Endothelial cell of umbilical vein (primary cell): ENCODE measurements around the gene PRKCB.

Source experiments
- EZH2 ChIP-seq: IDR thresholded peaks from 2 replicates; pipeline ENCODE4 v1.6.1; 2012; ENCODE audit warnings: borderline replicate concordance, low read depth, mild to moderate bottlenecking, moderate library complexity, low read length, inconsistent platforms; ENCODE audit not compliant: severe bottlenecking
- FOS ChIP-seq: IDR thresholded peaks from 2 replicates; pipeline ENCODE4 v1.6.1; 2011; ENCODE audit warnings: mild to moderate bottlenecking, low read length, moderate library complexity, borderline replicate concordance; ENCODE audit not compliant: insufficient read depth
- GATA2 ChIP-seq: IDR thresholded peaks from 2 replicates; pipeline ENCODE4 v1.7.0; 2011; ENCODE audit warnings: low read depth, mild to moderate bottlenecking, moderate library complexity, mixed read lengths, low read length; ENCODE audit not compliant: insufficient read length, insufficient read depth
- POLR2A ChIP-seq: IDR thresholded peaks from 2 replicates; pipeline ENCODE4 v1.6.1; 2012; ENCODE audit warnings: low read depth, mild to moderate bottlenecking, control low read depth, low read length
- POLR2AphosphoS5 ChIP-seq: IDR thresholded peaks from 2 replicates; pipeline ENCODE4 v1.6.1; 2012; ENCODE audit warnings: low read depth, mild to moderate bottlenecking, control low read depth, low read length, moderate library complexity; ENCODE audit not compliant: insufficient read depth
- TF ChIP-seq, protein P1 (sequence below), 2 donors: IDR thresholded peaks; 1 replicate in 1 of 2; 2 replicates in 1 of 2; pipeline ENCODE4 v1.5.1; 2011; ENCODE audit warnings: low read length in 2 of 2, mild to moderate bottlenecking in 2 of 2, moderate library complexity in 2 of 2, control low read depth in 1 of 2, inconsistent platforms in 1 of 2, low read depth in 1 of 2; ENCODE audit not compliant: insufficient read depth in 1 of 2; ENCODE audit errors: extremely low read depth in 1 of 2

DNA sequence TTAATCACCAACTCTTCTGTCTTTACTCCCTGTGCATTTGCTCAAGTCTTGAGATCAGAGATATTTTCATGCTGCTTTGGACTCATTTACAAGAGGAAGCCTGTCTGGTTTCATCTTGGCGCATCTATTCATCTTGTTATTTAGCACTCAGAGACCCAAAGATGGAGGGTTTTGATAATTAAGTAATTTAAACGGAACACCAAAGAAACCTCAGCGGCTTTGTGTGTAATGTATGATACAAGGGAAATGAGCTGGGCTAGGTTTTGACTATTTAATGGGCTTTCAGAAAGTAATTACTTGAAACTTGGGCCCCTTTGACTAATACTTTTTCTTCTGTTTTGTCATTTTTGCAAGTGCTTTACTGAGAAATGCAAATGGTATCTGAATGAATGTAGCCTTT, 354.2 kb downstream of the PRKCB start:
- TF ChIP-seq, protein P1, sequence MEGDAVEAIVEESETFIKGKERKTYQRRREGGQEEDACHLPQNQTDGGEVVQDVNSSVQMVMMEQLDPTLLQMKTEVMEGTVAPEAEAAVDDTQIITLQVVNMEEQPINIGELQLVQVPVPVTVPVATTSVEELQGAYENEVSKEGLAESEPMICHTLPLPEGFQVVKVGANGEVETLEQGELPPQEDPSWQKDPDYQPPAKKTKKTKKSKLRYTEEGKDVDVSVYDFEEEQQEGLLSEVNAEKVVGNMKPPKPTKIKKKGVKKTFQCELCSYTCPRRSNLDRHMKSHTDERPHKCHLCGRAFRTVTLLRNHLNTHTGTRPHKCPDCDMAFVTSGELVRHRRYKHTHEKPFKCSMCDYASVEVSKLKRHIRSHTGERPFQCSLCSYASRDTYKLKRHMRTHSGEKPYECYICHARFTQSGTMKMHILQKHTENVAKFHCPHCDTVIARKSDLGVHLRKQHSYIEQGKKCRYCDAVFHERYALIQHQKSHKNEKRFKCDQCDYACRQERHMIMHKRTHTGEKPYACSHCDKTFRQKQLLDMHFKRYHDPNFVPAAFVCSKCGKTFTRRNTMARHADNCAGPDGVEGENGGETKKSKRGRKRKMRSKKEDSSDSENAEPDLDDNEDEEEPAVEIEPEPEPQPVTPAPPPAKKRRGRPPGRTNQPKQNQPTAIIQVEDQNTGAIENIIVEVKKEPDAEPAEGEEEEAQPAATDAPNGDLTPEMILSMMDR (IDR thresholded peaks at IDR 0.05; ENCODE audit: extremely low read depth in 1 of 2, insufficient read depth in 1 of 2, low read depth in 1 of 2, low read length in 2 of 2), result no peak
- TF ChIP-seq POLR2A (no peak), EZH2 (no peak), POLR2AphosphoS5 (no peak), GATA2 (no peak), FOS (no peak)
